D341Med (cell line): Measurements from ENCODE around the gene TAF3.

Experiments
- DNase-seq: peaks from one replicate; pipeline ENCODE4 v3.0.0; 2012; ENCODE audit warnings: low spot score

TAF3 gene

GRCh38 chr10:7813481-7813880 lies 4.8 kb upstream of the TAF3 start:
- DNase-seq = no peak

DNA sequence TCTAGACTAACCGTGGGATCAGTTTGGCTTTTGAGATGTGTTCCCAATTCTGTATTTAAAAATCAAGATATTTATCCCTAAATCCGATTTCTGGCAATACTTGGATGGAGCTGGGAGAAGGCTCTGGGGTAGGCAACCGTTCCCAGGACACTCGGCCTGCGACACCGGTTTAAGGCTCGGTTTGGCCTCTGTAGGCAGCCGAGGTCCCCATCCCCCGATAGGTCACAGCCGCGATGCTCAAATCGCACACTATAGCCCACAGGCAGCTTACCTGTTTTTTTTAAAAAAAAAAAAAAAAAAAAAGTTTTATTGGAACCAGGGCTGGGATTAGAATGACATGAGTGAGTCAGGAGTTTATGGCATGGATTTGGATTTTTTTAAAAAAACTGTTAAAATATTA lies 729 bp upstream of the TAF3 start:
- DNase-seq = no peak

DNA sequence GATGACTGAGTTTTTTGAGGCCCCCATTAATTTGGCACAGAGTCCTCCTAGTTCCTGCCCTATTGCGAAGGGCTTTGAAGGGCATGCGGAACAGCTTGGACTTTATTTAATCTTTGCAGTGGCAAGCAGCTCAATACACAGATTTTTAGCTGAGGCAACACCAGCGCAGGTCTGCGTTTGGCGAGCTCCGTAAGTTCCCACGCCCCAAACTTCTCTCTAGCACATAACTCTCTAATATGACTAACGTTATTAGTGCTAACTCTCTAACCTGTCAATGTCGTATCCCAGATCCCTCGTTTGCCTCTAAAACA lies 366 bp upstream of the TAF3 start:
- no peak for DNase-seq

- DNase-seq = no peak
Measured at GRCh38 chr10:7819121-7819460, 786 bp downstream of the TAF3 start.

- no peak for DNase-seq
Measured at GRCh38 chr10:7824251-7824650, 5.9 kb downstream of the TAF3 start.

- DNase-seq = no peak
Measured at GRCh38 chr10:7826971-7827370, 8.7 kb downstream of the TAF3 start.

- DNase-seq = no peak
Measured at GRCh38 chr10:7829289-7829834, 11.1 kb downstream of the TAF3 start.

DNA sequence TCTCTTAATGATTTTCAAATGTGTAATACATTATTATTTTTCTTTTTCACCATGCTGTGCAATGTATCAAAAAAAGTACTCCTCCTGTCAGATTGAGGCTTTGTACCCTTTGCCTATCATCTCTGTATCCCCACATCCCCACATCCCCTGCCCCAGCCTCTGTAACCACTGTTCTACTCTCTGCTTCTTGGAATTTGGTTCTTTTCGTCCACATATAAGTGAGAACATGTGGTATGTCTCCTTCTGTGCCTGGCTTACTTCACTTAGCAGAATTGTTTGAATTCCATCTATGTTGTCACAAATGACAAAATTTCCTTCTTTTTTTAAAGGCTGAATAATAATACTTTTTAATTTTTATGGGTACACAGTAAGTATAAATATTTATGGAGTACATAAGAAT lies 13.8 kb downstream of the TAF3 start:
- no peak for DNase-seq

- DNase-seq = no peak
Measured at GRCh38 chr10:7833210-7833609, 14.9 kb downstream of the TAF3 start.

- DNase-seq = no peak
Measured at GRCh38 chr10:7834262-7834661, 16.0 kb downstream of the TAF3 start.

DNA sequence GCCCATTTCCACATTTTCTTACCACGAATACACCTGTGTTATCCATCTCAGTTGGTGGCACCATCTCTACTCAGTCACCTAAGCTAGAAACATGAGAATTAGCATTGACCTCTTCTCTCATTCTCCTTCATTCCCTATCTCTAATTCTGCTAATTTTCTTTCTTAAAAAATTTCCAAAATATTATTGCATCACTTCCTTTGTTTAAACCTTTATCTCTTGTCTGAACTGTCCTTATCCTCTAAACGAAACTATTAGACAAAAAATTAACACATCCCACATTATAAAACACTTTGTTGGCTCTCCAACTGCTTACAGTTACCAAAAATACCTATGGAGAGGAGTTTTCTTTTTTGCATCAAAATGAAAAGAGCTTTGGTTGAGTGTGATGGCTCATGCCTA lies 18.3 kb downstream of the TAF3 start:
- no peak for DNase-seq

- DNase-seq = no peak
Measured at GRCh38 chr10:7846591-7846990, 28.3 kb downstream of the TAF3 start.

DNA sequence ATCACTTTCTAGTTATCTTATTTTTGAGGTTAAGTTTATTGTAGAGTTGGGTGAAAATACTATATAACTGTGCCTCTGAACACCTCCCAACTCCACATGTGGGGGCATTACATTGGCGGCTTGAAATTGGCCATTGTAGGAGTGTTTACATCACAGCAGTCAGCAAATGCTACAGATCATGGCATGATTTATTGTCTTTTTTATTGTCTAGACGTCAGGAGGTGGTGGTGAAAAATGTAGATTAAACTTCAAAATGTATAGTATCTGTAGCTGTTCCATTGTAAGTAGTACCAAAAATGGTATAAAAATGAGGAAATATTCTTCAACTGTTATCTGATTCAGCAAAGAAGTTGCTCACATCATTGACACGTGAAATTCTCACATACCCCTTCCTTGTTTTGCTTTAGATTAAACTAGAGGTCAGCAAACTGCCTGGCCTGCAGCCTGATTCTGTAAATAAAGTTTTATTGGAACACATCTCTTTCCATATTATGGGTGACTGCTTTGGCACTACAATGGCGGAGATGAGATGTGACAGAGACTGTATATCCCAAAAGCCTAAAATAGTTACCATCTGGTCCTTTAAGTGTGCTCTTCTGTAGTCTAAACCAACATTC lies 35.0 kb downstream of the TAF3 start:
- no peak for DNase-seq

- DNase-seq = no peak
Measured at GRCh38 chr10:7853890-7854289, 35.6 kb downstream of the TAF3 start.

DNA sequence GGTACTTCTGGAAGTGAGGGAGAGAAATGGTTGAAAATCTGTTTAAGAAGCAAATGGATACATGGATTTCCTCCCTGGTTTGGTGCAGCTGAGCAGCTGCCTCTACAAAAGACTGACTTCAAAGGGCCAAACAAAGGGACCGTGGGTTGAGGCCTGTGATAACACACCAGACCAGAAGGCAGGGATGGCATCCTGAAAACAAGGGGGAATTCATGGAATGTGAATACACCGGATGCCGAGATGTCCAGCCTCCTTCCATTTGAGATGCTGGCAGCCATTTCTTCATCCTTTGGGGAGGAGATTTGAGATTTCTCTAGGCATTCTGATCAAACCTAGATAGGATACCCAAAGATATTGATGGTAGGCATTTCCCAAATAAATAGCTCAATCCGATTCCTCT lies 36.9 kb downstream of the TAF3 start:
- DNase-seq = no peak

DNA sequence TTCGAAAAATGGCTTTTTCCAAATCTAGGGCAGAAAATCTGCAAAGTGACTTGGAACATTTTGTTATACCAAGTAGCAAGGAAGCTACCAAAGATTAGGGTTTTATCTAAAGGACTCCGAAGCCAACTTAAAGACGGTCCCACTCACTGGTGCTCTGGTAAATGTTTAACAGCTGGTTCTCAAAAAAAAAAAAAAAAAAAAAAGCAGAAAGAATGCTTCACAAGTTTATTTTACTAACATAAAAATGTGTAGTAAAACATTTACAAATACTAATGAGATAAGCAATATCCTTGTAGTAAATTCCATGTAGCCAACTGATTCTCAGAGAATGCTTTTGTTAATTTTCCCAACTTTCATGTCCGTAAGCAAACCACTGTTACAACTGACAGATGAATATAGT lies 38.4 kb downstream of the TAF3 start:
- no peak for DNase-seq

DNA sequence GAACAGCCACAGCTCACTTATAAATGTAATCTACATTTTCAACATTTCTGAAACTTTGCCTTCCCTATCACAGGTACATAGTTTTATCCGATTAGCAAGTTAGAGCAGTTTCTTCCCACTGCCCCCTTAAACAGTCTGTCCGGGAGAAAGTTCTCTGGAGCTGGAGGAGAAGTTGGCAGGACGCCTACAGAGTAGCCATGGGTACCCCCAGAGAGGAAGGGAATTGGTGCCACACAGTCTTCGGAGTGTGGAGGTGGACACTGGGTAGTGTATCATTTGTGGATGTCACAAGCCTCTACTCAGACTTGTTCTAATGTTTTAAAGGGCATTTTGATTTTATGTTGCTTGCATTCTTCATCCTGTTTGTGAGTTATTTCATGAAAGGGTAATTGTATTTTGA lies 39.0 kb downstream of the TAF3 start:
- no peak for DNase-seq

DNA sequence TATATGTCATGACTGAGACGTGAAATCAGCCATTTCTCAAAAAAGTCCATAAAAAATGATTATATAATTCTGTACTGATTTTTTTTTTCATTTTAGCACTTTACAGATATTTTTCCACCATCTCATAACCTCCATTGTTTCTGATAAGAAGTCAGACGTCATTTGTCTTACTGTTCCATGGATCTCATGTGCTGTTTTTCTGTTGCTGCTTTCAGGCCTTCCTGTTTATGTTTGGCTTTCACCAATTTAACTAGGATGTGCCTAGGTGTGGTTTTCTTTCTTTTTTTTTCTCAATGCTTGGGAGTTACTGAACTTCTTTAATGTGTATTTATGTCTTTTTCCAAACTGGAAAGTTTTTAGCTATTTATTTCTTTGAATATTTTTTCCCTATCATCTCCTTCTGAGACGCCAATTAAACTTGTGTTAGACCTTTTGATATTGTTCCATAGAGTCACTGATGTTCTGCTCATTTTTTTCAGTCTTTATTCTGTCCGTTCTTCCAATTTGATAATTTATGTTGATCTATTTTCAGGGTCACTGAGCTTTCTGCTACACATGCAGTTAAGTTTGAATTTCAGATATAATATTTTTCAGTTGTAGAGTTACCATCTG lies 43.3 kb downstream of the TAF3 start:
- DNase-seq = no peak

GRCh38 chr10:7862121-7862514 lies 43.8 kb downstream of the TAF3 start:
- no peak for DNase-seq

GRCh38 chr10:7866176-7866575 lies 47.9 kb downstream of the TAF3 start:
- no peak for DNase-seq

- peak; percentile 52 for DNase-seq
Measured at GRCh38 chr10:7872041-7872442, 53.7 kb downstream of the TAF3 start.

DNA sequence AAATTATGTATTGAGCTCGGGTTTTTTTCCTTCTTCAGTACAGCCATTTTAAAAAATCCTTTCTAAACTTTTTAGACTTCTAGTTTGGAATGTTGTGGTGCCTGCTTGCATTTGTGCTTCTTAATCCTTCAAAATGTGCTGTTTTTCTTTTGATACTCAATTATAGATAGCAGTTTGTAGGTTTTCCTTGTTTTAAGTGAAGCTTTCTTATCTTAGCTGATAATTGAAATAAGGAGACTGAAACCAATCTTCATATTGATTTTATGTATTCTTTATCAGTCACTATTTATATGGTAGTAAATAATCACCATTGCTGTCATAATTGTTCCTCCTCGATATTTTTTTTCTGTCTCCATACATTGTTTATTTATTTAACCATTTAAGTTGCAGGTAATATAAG lies 56.6 kb downstream of the TAF3 start:
- no peak for DNase-seq

GRCh38 chr10:7876541-7877127 lies 58.3 kb downstream of the TAF3 start:
- DNase-seq = no peak

DNA sequence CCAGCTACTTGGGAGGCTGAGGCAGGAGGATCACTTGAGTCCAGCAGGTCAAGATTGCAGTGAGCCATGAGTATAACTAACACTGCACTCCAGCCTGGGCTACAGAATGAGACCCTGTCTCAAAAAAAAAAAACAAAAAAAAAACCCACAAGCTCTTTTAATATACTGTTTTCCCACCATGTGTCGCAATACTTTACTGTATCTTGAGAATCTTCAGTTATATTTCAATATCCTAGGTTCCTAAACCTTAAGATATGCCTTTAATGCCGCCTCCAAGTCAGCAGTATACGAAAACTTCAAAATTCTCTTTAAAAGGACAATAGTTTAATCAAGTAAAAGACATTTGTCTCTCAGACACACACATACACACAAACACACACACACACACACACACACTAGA lies 62.8 kb downstream of the TAF3 start:
- no peak for DNase-seq
